ENCODE measurements around the gene RHBDL1. TPM values are rescaled to one million over a fixed set of nuclear protein-coding genes. Genes with fewer than 3 reads are reported as not detected.

RHBDL1 gene
- total RNA-seq (under 1 TPM; 0.13 to 0.42 (median 0.29) TPM), polyA plus RNA-seq (under 1 TPM; 0.06 to 0.08 (median 0.08) TPM)
- long read RNA-seq, donor 1 = 0 reads
- long read RNA-seq, donor 2 = 0 reads

- Histone ChIP-seq H3K4me3 (peak within 1 kb of the TSS; percentile 46), H3K27ac (no peak within 1 kb of the TSS), H3K27me3 (ENCODE audit: insufficient read depth in 3 of 3, low read length in 2 of 3) (no peaks in the 10 kb centered on the region), H3K36me3 (ENCODE audit: insufficient read depth in 1 of 2, low read depth in 1 of 2) (peaks cover 4 to 35% of the 10 kb centered on the region in 2 donors), H3K9me3 (no peaks in the 10 kb centered on the region), H3K4me1 (peaks cover 7% of the 10 kb centered on the region)
- WGBS, 3 donors = 6 to 11% (median 7%) methylated on average over 34 to 73 of the region's 73 CpGs
- TF ChIP-seq CTCF (IDR thresholded peaks at IDR 0.05) = no peak
- peak in 1 of 2 donors; percentile 51 for DNase-seq
- intact Hi-C loops (cut with DNase I) = no loop called here
- no peak for ATAC-seq
These were observed at the start of gene RHBDL1 for GRCh38 chr16:674968-675883. Gene RHBDL1, plus strand, starts transcription at chr16:675671. Its CDS starts 120 bp downstream, at chr16:675791.

GRCh38 chr16:625977-626765 is 49.3 kb upstream of the RHBDL1 start:
- peak overlapping the region; percentile 68 for H3K27ac ChIP-seq
- H3K9me3 ChIP-seq = no peaks in the 10 kb centered on the region
- H3K4me3 ChIP-seq = no peak overlapping the region
- DNase-seq = peak in 1 of 2 donors; percentile 13
- no peak for TF ChIP-seq CTCF (IDR thresholded peaks at IDR 0.05)
- WGBS, 3 donors = 92 to 95% (median 94%) methylated on average over 24 to 35 of the region's 35 CpGs
- H3K4me1 ChIP-seq = peaks cover 24% of the 10 kb centered on the region
- H3K27me3 ChIP-seq (ENCODE audit: insufficient read depth in 3 of 3, low read length in 2 of 3) = no peaks in the 10 kb centered on the region
- intact Hi-C loops (cut with DNase I) = loop anchor here in 1 of 2 donors (5.0 kb wide), 1 partner anchor 34 kb away; the partner anchor contains the start of gene RAB40C
- H3K36me3 ChIP-seq (ENCODE audit: insufficient read depth in 1 of 2, low read depth in 1 of 2) = peaks cover 0 to 33% of the 10 kb centered on the region in 2 donors
- no peak for ATAC-seq

GRCh38 chr16:626787-627453 is 48.6 kb upstream of the RHBDL1 start:
- H3K9me3 ChIP-seq = no peaks in the 10 kb centered on the region
- H3K27ac ChIP-seq = peak overlapping the region; percentile 68
- WGBS, 3 donors = 71 to 77% (median 74%) methylated on average over 29 of the region's 29 CpGs
- DNase-seq (peak; percentile 74 to 80), ATAC-seq (peak; percentile 68 to 87 (median 76))
- peaks cover 0 to 33% of the 10 kb centered on the region in 2 donors for H3K36me3 ChIP-seq (ENCODE audit: insufficient read depth in 1 of 2, low read depth in 1 of 2)
- H3K4me1 ChIP-seq = peaks cover 25% of the 10 kb centered on the region
- no peaks in the 10 kb centered on the region for H3K27me3 ChIP-seq (ENCODE audit: insufficient read depth in 3 of 3, low read length in 2 of 3)
- intact Hi-C loops (cut with DNase I) = loop anchor here in 1 of 2 donors (5.0 kb wide), 1 partner anchor 35 kb away; the partner anchor contains the start of gene RAB40C
- no peak for TF ChIP-seq CTCF (IDR thresholded peaks at IDR 0.05)
- no peak overlapping the region for H3K4me3 ChIP-seq
